GM15510 (cell line): ENCODE measurements around the gene SNRPD3.

Experiments used
- POLR2A ChIP-seq: IDR thresholded peaks from 3 replicates; pipeline ENCODE4 v1.6.1; 2011; ENCODE audit warnings: borderline replicate concordance; ENCODE audit not compliant: insufficient read length; ENCODE audit errors: extremely low read depth

SNRPD3 gene

DNA sequence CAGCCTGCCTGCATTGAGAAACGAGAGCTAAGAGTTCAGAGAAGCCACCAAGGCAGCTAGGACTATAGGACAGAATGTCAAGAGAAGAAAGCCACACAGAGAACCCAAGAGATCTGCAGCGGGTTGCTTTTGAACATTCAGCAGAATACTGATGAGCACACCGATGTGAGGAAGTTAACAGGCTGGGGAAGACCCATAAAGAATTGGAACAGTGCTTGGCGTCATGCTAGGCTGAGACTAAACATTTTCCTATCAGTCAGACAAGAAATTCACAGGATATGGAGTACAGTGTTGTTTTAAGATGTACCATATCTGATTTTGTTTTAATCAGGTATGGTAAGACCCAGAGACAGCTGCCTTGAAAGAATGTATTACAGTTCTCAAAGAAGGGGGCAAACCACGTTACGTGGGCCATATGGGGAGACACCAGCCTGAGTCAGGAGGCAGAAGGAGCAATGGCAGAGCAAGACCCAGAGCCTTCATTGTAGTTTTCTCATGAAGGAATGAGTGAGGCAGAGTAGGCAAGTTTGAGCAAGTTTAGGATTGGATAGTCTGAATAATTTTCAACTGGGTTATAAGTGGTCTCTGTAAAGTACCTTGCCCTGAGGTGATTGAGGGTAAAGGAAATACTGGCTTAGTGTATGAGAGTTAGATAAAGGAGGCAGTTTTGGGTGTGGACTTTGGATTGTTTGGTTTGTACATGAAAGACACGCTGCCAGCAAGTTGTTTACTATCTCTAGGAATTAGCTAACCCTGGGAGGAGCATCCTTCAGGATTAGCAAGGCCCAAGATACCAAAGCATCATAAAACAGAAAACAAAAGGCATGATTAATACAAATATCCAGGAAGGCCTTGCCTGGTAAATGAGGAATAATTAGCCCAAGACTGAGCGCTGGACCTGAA, 22.8 kb downstream of the SNRPD3 start:
- no peak for TF ChIP-seq POLR2A

- no peak for TF ChIP-seq POLR2A
These were observed 23.4 kb downstream of the SNRPD3 start for GRCh38 chr22:24579258-24579601.

- TF ChIP-seq POLR2A = no peak
These were observed 24.5 kb downstream of the SNRPD3 start for GRCh38 chr22:24580276-24580675.

DNA sequence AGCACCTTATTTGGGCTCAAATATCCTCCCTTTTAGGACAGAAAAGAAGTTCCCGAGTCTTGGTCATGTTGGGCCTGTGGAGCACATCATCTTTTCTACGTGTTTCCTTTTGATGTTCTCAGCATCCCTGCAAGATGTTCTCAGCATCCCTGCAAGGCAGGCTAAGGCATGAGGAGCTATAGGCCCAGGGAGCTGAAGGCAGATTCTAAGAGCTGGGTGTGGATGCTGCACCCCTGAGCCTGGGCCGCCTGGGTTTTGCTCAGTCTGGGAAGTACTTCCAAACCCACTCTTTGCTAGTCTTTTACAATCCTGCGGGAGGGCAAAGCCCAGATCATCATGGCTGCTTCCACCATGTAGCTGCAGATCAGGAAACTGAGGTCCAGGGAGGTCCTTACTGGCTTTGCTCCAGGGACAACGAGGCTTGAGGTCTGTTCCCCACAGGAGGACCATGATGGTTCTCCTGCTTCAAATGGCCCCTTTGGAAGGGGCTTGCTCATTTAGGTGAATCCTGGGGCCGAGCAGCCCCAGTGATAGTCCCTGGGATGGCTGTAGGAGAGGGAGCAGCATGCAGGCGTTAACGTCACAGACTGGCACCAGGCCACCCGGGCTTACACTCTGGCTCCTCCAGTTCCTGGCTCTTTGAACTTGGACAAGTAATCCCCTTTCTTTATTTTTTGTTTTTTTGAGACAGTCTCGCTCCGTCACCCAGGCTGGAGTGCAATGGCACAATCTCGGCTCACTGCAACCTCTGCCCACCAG, 26.4 kb downstream of the SNRPD3 start:
- no peak for TF ChIP-seq POLR2A

- no peak for TF ChIP-seq POLR2A
These were observed 27.7 kb downstream of the SNRPD3 start for GRCh38 chr22:24583221-24584165.

- TF ChIP-seq POLR2A = no peak
These were observed 28.5 kb downstream of the SNRPD3 start for GRCh38 chr22:24584166-24584790.

- TF ChIP-seq POLR2A = no peak
These were observed 29.1 kb downstream of the SNRPD3 start for GRCh38 chr22:24584871-24585411.

- no peak for TF ChIP-seq POLR2A
These were observed 29.7 kb downstream of the SNRPD3 start for GRCh38 chr22:24585461-24585860.

GRCh38 chr22:24585927-24586546, 30.2 kb downstream of the SNRPD3 start:
- no peak for TF ChIP-seq POLR2A

- no peak for TF ChIP-seq POLR2A
These were observed 31.5 kb downstream of the SNRPD3 start for GRCh38 chr22:24587251-24587650.

GRCh38 chr22:24587948-24588347, 32.1 kb downstream of the SNRPD3 start:
- TF ChIP-seq POLR2A = no peak

GRCh38 chr22:24588381-24588756, 32.6 kb downstream of the SNRPD3 start:
- no peak for TF ChIP-seq POLR2A

GRCh38 chr22:24588757-24589481, 33.1 kb downstream of the SNRPD3 start:
- TF ChIP-seq POLR2A = no peak
